Panc1 (cell line): Measurements from ENCODE around the gene DLL4. TPM values are rescaled to one million over a fixed set of nuclear protein-coding genes. Genes with fewer than 3 reads are reported as not detected.

Experiments used
- ATAC-seq: fragments of 200-7000 bp; cut with Tn5 transposase; 2 replicates; pipeline ENCODE4 v1.9.1; 2020; ENCODE audit warnings: mild to moderate bottlenecking, moderate library complexity
- BruUV-seq: library from RNA; stranded (reverse); fragments of 400-500 nt; replicated peaks from 2 replicates; lab custom pipeline; 2021; lab: Mats Ljungman, UMichigan
- CTCF ChIA-PET: fragments of 300-600 bp; sonication (Branson Sonifier 250); formaldehyde crosslinking; loops from one replicate; lab custom pipeline; 2022; ENCODE audit warnings: antibody characterized with exemption; lab: Charles Lee
- POLR2A ChIA-PET: fragments of 300-600 bp; sonication (Branson Sonifier 250); formaldehyde crosslinking; loops from one replicate; lab custom pipeline; 2022; ENCODE audit warnings: antibody characterized with exemption; lab: Charles Lee
- DNase-seq: peaks from one replicate; pipeline ENCODE4 v3.0.0-alpha.2; 2010; ENCODE audit warnings: low read depth, low spot score
- H3K27ac ChIP-seq: 2 replicates; pipeline ENCODE4 v1.5.1; 2011; ENCODE audit warnings: mild to moderate bottlenecking, low read length, inconsistent platforms
- H3K27me3 ChIP-seq: fragments of 200-500 bp; sonication (Bioruptor generic); 2 replicates; pipeline ENCODE4 v1.6.0; 2014; ENCODE audit warnings: low read length, inconsistent platforms; ENCODE audit not compliant: control insufficient read depth, insufficient read depth
- H3K36me3 ChIP-seq: fragments of 200-500 bp; sonication (Bioruptor generic); 2 replicates; pipeline ENCODE4 v1.5.1; 2014; ENCODE audit warnings: inconsistent platforms, mild to moderate bottlenecking, low read length, moderate library complexity; ENCODE audit not compliant: control insufficient read depth, insufficient read depth
- H3K4me1 ChIP-seq: 2 replicates; pipeline ENCODE4 v1.5.1; 2011; ENCODE audit warnings: inconsistent platforms, mild to moderate bottlenecking, low read length, moderate library complexity; ENCODE audit not compliant: control insufficient read depth, insufficient read depth
- H3K4me3 ChIP-seq, 2 experiments: 2 replicates each; pipeline ENCODE4 v1.5.1; 2011 to 2012; ENCODE audit warnings: low read depth in 2 of 2, low read length in 2 of 2, mild to moderate bottlenecking in 2 of 2, inconsistent platforms in 1 of 2, moderate library complexity in 1 of 2
- H3K9me3 ChIP-seq: fragments of 200-500 bp; sonication (Bioruptor generic); 2 replicates; pipeline ENCODE4 v1.5.1; 2014; ENCODE audit warnings: low read depth, mild to moderate bottlenecking, inconsistent platforms, low read length, moderate library complexity; ENCODE audit not compliant: control insufficient read depth, insufficient read depth
- CTCF ChIP-seq: fragments of 450-650 bp; IDR thresholded peaks from 2 replicates; pipeline ENCODE4 v1.5.1; 2017; ENCODE audit warnings: mild to moderate bottlenecking
- POLR2AphosphoS5 ChIP-seq: IDR thresholded peaks from 2 replicates; pipeline ENCODE4 v1.6.1; 2012; ENCODE audit warnings: mild to moderate bottlenecking, low read depth, low read length, moderate library complexity
- REST ChIP-seq, 2 experiments: IDR thresholded peaks; 2 replicates each; pipeline ENCODE4 v1.6.1; 2011 to 2012; ENCODE audit warnings: low read depth in 2 of 2, control low read depth in 1 of 2, low read length in 1 of 2, mild to moderate bottlenecking in 1 of 2, moderate library complexity in 1 of 2; ENCODE audit not compliant: insufficient read depth in 1 of 2
- SIN3A ChIP-seq: IDR thresholded peaks from 2 replicates; pipeline ENCODE4 v1.6.1; 2012; ENCODE audit warnings: low read depth, mild to moderate bottlenecking, low read length, moderate library complexity, borderline replicate concordance; ENCODE audit not compliant: insufficient read depth
- TCF7L2 ChIP-seq: IDR thresholded peaks from 2 replicates; pipeline ENCODE4 v1.6.1; 2011; ENCODE audit warnings: mild to moderate bottlenecking, low read depth, low read length, inconsistent platforms
- in situ Hi-C: cut with HindIII; loops from 2 replicates; pipeline ENCODE4 v1.10.0; 2016; ENCODE audit warnings: low sequenced_read_pairs, low pct_unique_long_range_greater_than_20kb
- intact Hi-C: fragments of 100-400 bp; cut with micrococcal nuclease; formaldehyde crosslinking; loops from one replicate; pipeline ENCODE4 v1.10.0; 2022; ENCODE audit not compliant: unreplicated experiment
- total RNA-seq: library from RNA; stranded (reverse); gene quantifications from one replicate; pipeline ENCODE4 v1.2.1, GENCODE V29; 2021; ENCODE audit not compliant: unreplicated experiment

Gene DLL4
- total RNA-seq, 1 experiment from 2014 or later = 0.31 TPM

GRCh38 chr15:40908095-40908494, 21.0 kb upstream of the DLL4 start:
- TF ChIP-seq POLR2AphosphoS5 (no peak), CTCF (no peak), REST (IDR thresholded peaks at IDR 0.05; ENCODE audit: insufficient read depth in 1 of 2, low read depth in 2 of 2, low read length in 1 of 2) (no peak), TCF7L2 (no peak)
- no peaks in the 10 kb centered on the region for H3K9me3 ChIP-seq
- ATAC-seq (no peak), DNase-seq (no peak)
- no peak overlapping the region for H3K27ac ChIP-seq
- intact Hi-C loops = no loop called here
- no peaks in the 10 kb centered on the region for H3K36me3 ChIP-seq
- in situ Hi-C loops = no loop called here
- ChIA-PET POLR2A (no interaction called here), CTCF (interaction anchor here (0.5 to 0.6 kb wide), 2 partner anchors 26 to 401 kb away, joined by 3 to 5 read pairs; no protein-coding TSS in a partner anchor)
- peaks cover 24% of the 10 kb centered on the region for H3K4me1 ChIP-seq
- no peak overlapping the region for H3K4me3 ChIP-seq
- no TSS peak for BruUV-seq
- H3K27me3 ChIP-seq = no peaks in the 10 kb centered on the region

- intact Hi-C loops (no loop called here), in situ Hi-C loops (no loop called here)
- DNase-seq (no peak), ATAC-seq (no peak)
- Histone ChIP-seq H3K9me3 (no peaks in the 10 kb centered on the region), H3K27me3 (no peaks in the 10 kb centered on the region), H3K4me3 (no peak overlapping the region), H3K27ac (no peak overlapping the region), H3K36me3 (no peaks in the 10 kb centered on the region), H3K4me1 (peaks cover 22% of the 10 kb centered on the region)
- BruUV-seq = no TSS peak
- ChIA-PET CTCF (no interaction called here), POLR2A (interaction anchor here (0.6 kb wide), 1 partner anchor 106 kb away, joined by 4 read pairs; no protein-coding TSS in a partner anchor)
- no peak for TF ChIP-seq CTCF
- TF ChIP-seq TCF7L2 = no peak
- TF ChIP-seq POLR2AphosphoS5 = no peak
- no peak for TF ChIP-seq REST (IDR thresholded peaks at IDR 0.05; ENCODE audit: insufficient read depth in 1 of 2, low read depth in 2 of 2, low read length in 1 of 2)
- TF ChIP-seq SIN3A = no peak
These were observed 19.2 kb upstream of the DLL4 start for GRCh38 chr15:40909662-40910630.
